Muscle layer of colon (tissue), 2 donors: ENCODE data around the gene TFIP11.

Source experiments
- H3K27ac ChIP-seq: one replicate; pipeline ENCODE4 v1.7.0; 2013; ENCODE audit warnings: low read depth, mild to moderate bottlenecking, low read length, moderate library complexity
- H3K27me3 ChIP-seq, 2 donors: one replicate each; pipeline ENCODE4 v1.7.0; 2013; ENCODE audit warnings: low read length in 2 of 2, mild to moderate bottlenecking in 2 of 2; ENCODE audit not compliant: insufficient read depth in 2 of 2, control insufficient read depth in 1 of 2
- H3K36me3 ChIP-seq: one replicate; pipeline ENCODE4 v1.7.0; 2013; ENCODE audit warnings: mild to moderate bottlenecking, low read length; ENCODE audit not compliant: insufficient read depth
- H3K4me1 ChIP-seq: one replicate; pipeline ENCODE4 v1.7.0; 2013; ENCODE audit warnings: mild to moderate bottlenecking, low read length; ENCODE audit not compliant: insufficient read depth
- H3K4me3 ChIP-seq, 2 donors: one replicate each; pipeline ENCODE4 v1.7.0; 2013; ENCODE audit warnings: low read length in 2 of 2, low read depth in 1 of 2, mild to moderate bottlenecking in 1 of 2, moderate library complexity in 1 of 2
- H3K9ac ChIP-seq: one replicate; pipeline ENCODE4 v1.7.0; 2013; ENCODE audit warnings: low read length
- H3K9me3 ChIP-seq: one replicate; pipeline ENCODE4 v1.7.0; 2013; ENCODE audit warnings: mild to moderate bottlenecking, low read length
- donor health status: abdominal sarcoma.
- donor health status: Adenocarcinoma of cecum.

TFIP11 gene

DNA sequence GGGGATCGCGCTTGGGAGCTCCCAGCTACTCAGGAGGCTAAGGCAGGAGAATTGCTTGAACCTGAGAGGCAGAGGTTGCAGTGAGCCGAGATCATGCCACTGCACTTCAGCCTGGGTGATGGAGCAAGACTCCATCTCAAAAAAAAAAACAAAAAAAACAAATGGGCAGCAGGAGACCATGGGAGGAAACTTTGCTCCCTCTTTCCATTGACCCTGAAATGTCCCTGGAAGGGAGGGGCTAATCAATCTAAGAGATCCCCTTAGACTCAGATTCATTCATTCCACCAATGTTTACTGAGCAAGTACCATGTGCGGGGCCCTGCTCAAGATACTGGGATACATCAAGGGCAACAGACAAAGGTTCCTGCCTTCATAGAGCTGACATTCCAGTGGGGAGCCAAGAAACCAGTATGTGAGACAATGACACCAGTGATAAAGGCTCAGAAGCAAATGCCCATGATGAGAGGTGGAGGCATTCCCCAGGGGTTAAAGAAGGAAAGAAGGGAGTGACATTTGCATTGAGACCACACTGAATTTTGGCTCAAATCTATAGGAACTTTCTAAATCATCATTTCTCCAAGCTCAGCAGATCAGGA is 37.7 kb upstream of the TFIP11 start:
- Histone ChIP-seq H3K36me3 (no peaks in the 10 kb centered on the region), H3K27me3 (no peaks in the 10 kb centered on the region), H3K4me3 (no peak overlapping the region), H3K27ac (no peak overlapping the region), H3K9ac (no peak overlapping the region), H3K4me1 (no peaks in the 10 kb centered on the region), H3K9me3 (no peaks in the 10 kb centered on the region)

DNA sequence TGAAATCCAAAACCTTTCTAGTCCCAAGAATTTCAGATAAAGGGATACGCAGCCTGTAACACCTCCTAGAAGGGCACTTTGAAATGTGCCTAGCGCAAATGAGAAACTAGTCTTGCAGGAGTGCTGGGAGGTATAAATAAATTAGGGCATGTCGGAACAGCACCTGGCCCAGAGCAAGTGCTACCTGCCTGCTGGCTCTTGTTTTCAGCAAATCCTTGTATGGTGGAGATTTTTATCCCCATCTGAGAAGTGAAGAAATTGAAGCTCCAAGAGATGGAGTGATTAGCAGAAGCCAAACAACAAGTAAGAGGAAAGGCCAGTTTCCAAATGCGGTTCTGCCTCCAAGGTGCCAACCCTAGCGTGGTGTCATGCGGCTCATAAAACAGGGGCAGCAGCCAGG is 36.7 kb upstream of the TFIP11 start:
- H3K4me1 ChIP-seq = no peaks in the 10 kb centered on the region
- no peaks in the 10 kb centered on the region for H3K27me3 ChIP-seq
- H3K36me3 ChIP-seq = no peaks in the 10 kb centered on the region
- H3K4me3 ChIP-seq = no peak overlapping the region
- no peak overlapping the region for H3K27ac ChIP-seq
- H3K9me3 ChIP-seq = no peaks in the 10 kb centered on the region
- H3K9ac ChIP-seq = no peak overlapping the region

DNA sequence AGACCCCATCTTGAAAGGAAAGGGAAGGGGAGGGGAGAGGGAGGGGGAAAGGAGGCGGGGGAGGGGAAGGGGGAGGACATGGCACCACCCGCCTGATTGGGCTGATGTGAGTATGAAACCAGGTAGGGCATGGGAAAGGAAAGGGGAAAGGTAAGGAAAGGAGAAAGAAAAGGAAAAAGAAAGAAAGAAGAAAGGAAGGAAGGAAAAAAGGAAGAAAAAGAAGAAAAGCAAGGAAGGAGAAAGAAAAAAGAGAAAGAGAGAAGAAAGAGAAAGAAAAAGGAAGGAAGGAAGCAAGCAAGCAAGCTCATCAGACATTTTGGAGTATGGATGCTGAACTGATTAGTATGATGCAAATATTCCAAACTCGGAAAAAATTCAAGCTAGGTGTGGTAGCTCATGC is 36.0 kb upstream of the TFIP11 start:
- Histone ChIP-seq H3K27ac (no peak overlapping the region), H3K9ac (no peak overlapping the region)

DNA sequence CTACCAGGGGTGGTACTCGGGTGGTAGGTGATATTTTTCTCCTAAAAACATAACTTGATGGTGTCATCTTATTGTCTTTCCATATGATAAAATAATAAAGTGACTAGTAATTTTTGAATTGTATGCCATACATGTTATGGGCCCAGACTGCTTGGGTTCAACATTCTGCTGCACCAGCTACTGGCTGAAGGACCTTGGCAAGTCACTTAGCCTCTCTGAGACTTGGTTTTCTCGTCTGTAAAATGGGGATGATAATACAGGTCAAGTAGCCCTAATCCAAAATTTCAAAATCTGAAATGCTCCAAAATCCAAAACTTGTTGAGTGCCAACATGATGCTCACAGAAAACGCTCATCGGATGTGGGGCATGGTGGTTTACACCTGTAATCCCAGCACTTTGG is 35.6 kb upstream of the TFIP11 start:
- Histone ChIP-seq H3K27ac (no peak overlapping the region), H3K36me3 (no peaks in the 10 kb centered on the region), H3K27me3 (no peaks in the 10 kb centered on the region), H3K4me1 (no peaks in the 10 kb centered on the region), H3K9ac (no peak overlapping the region), H3K9me3 (no peaks in the 10 kb centered on the region), H3K4me3 (no peak overlapping the region)

More for the DNA sequence above, 36.0 kb upstream of the TFIP11 start:
- Histone ChIP-seq H3K27me3 (no peaks in the 10 kb centered on the region), H3K4me1 (no peaks in the 10 kb centered on the region), H3K36me3 (no peaks in the 10 kb centered on the region), H3K4me3 (no peak overlapping the region), H3K9me3 (no peaks in the 10 kb centered on the region)

DNA sequence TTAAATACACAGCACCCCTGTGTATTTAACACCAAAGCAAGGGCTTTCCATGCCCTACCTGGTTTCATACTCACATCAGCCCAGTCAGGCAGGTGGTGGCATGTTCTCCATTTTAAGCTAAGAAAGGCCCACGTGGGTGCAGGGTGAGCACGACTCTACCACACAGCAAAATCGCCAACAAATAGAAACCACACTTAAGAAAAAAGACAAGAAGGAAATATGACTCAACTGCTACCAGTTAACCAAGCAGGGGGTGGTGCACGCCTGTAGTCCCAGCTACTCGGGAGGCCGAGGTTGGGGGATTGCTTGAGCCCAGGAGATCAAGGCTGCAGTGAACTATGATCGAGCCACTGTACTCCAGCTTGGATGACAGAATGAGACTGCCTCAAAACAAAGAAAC is 35.2 kb upstream of the TFIP11 start:
- Histone ChIP-seq H3K36me3 (no peaks in the 10 kb centered on the region), H3K9me3 (no peaks in the 10 kb centered on the region), H3K4me1 (no peaks in the 10 kb centered on the region), H3K4me3 (no peak overlapping the region), H3K27ac (no peak overlapping the region), H3K27me3 (no peaks in the 10 kb centered on the region), H3K9ac (no peak overlapping the region)

DNA sequence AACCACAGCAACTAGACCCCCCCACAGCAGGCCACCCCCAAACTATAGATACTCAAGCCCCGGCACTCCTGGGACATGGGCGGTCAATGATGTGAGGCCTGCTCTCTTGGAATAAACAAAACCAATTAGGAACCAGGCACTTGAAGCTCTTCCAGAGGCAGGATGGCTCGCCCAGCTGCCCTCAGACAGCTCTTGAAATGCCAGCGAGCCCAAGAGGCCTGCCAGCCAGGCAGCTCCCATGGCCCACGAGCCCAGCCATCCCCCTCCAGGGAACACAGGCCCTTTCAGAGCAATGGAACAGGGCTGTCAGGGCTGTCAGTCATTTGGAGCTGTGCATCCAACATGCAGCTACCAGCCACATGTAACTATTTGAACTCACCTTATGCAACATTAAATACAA is 34.0 kb upstream of the TFIP11 start:
- Histone ChIP-seq H3K9me3 (no peaks in the 10 kb centered on the region), H3K36me3 (no peaks in the 10 kb centered on the region), H3K27me3 (no peaks in the 10 kb centered on the region), H3K27ac (no peak overlapping the region), H3K4me3 (no peak overlapping the region), H3K9ac (no peak overlapping the region), H3K4me1 (no peaks in the 10 kb centered on the region)

- no peak overlapping the region for H3K9ac ChIP-seq
- H3K36me3 ChIP-seq = no peaks in the 10 kb centered on the region
- H3K27ac ChIP-seq = no peak overlapping the region
- H3K9me3 ChIP-seq = no peaks in the 10 kb centered on the region
- no peaks in the 10 kb centered on the region for H3K27me3 ChIP-seq
- H3K4me1 ChIP-seq = no peaks in the 10 kb centered on the region
- H3K4me3 ChIP-seq = no peak overlapping the region
Measured at GRCh38 chr22:26545827-26546226, 33.6 kb upstream of the TFIP11 start.

GRCh38 chr22:26545385-26545784 is 33.1 kb upstream of the TFIP11 start:
- Histone ChIP-seq H3K4me3 (no peak overlapping the region), H3K27ac (no peak overlapping the region), H3K36me3 (no peaks in the 10 kb centered on the region), H3K9me3 (no peaks in the 10 kb centered on the region), H3K4me1 (no peaks in the 10 kb centered on the region), H3K9ac (no peak overlapping the region), H3K27me3 (no peaks in the 10 kb centered on the region)

GRCh38 chr22:26544489-26544888 is 32.2 kb upstream of the TFIP11 start:
- H3K36me3 ChIP-seq = no peaks in the 10 kb centered on the region
- H3K4me3 ChIP-seq = no peak overlapping the region
- no peaks in the 10 kb centered on the region for H3K27me3 ChIP-seq
- H3K27ac ChIP-seq = no peak overlapping the region
- no peaks in the 10 kb centered on the region for H3K4me1 ChIP-seq
- H3K9me3 ChIP-seq = no peaks in the 10 kb centered on the region
- H3K9ac ChIP-seq = no peak overlapping the region

- Histone ChIP-seq H3K4me3 (no peak overlapping the region), H3K27ac (no peak overlapping the region), H3K36me3 (no peaks in the 10 kb centered on the region)
Measured at GRCh38 chr22:26542831-26543230, 30.6 kb upstream of the TFIP11 start.

GRCh38 chr22:26541167-26541819 is 29.0 kb upstream of the TFIP11 start:
- Histone ChIP-seq H3K9ac (no peak overlapping the region), H3K9me3 (no peaks in the 10 kb centered on the region), H3K4me1 (no peaks in the 10 kb centered on the region), H3K4me3 (no peak overlapping the region), H3K27me3 (no peaks in the 10 kb centered on the region), H3K36me3 (no peaks in the 10 kb centered on the region), H3K27ac (no peak overlapping the region)

More at GRCh38 chr22:26542831-26543230, 30.6 kb upstream of the TFIP11 start:
- Histone ChIP-seq H3K27me3 (no peaks in the 10 kb centered on the region), H3K9ac (no peak overlapping the region), H3K4me1 (no peaks in the 10 kb centered on the region), H3K9me3 (no peaks in the 10 kb centered on the region)

GRCh38 chr22:26540119-26540518 is 27.8 kb upstream of the TFIP11 start:
- H3K36me3 ChIP-seq = no peaks in the 10 kb centered on the region
- no peaks in the 10 kb centered on the region for H3K4me1 ChIP-seq
- no peaks in the 10 kb centered on the region for H3K27me3 ChIP-seq
- no peaks in the 10 kb centered on the region for H3K9me3 ChIP-seq
- H3K27ac ChIP-seq = no peak overlapping the region
- no peak overlapping the region for H3K9ac ChIP-seq
- H3K4me3 ChIP-seq = no peak overlapping the region
